Cardiac fibroblast (primary cell): ENCODE results near the gene NEDD4.
A peak's percentile ranks its signal among the peaks of the same experiment; 100 is the strongest.

ENCODE experiments used
- DNase-seq, 2 donors: peaks; one replicate each; pipeline versions ENCODE4 v3.0.0 to v3.0.0-alpha.2; 2010; ENCODE audit warnings: low read depth in 2 of 2
- H3K4me3 ChIP-seq, 2 donors: replicated peaks in 1 of 2; 1 replicate in 1 of 2; 2 replicates in 1 of 2; pipeline ENCODE4 v1.5.1; 2011; ENCODE audit warnings: low read depth in 2 of 2, low read length in 2 of 2, mild to moderate bottlenecking in 2 of 2, moderate library complexity in 1 of 2
- TF ChIP-seq, protein P1 (sequence below): IDR thresholded peaks from one replicate; pipeline ENCODE4 v1.5.1; 2011; ENCODE audit warnings: low read depth, mild to moderate bottlenecking, low read length, inconsistent platforms

The NEDD4 gene

DNA sequence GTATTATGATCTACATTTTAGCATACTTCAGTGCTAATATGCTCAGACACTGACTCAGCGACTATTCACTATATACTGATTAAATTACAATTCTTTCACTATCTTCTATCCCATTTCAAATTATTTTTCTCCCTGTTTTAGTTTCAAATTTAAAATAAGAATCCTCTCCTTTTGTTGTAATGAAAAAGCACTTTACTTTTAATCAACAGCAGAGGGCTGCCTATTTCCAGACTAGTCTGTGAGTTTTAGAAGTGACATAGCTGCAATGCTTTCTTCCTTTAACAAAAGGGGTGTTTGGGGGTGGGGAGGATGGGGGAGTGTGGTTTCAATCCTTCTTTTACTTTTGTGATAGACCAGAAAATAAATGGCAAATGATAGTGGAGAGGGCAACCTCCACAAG is 2.4 kb downstream of the NEDD4 start:
- TF ChIP-seq, protein P1, sequence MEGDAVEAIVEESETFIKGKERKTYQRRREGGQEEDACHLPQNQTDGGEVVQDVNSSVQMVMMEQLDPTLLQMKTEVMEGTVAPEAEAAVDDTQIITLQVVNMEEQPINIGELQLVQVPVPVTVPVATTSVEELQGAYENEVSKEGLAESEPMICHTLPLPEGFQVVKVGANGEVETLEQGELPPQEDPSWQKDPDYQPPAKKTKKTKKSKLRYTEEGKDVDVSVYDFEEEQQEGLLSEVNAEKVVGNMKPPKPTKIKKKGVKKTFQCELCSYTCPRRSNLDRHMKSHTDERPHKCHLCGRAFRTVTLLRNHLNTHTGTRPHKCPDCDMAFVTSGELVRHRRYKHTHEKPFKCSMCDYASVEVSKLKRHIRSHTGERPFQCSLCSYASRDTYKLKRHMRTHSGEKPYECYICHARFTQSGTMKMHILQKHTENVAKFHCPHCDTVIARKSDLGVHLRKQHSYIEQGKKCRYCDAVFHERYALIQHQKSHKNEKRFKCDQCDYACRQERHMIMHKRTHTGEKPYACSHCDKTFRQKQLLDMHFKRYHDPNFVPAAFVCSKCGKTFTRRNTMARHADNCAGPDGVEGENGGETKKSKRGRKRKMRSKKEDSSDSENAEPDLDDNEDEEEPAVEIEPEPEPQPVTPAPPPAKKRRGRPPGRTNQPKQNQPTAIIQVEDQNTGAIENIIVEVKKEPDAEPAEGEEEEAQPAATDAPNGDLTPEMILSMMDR, result no peak
- no peak overlapping the region for H3K4me3 ChIP-seq
- no peak for DNase-seq

DNA sequence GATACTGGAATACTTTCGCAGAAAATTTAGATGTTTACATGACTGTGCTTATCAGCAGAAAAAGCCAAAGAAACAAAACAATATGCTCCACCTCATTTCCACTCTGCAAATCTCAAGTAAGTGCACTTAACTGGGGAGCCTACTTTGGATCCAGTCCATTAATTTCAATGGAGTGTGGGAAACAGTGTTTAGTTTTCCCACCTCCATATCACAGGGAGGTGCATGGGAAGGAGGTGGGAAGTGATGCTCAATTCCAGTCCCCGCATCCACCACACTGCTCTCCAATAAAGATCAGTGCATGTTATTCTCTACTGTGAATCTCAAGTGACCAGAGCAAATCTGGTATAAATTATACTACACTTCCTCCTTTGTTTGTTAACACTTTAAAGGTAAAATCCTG is 2.9 kb downstream of the NEDD4 start:
- DNase-seq, result no peak
- TF ChIP-seq, protein P1, result no peak
- H3K4me3 ChIP-seq, result no peak overlapping the region

DNA sequence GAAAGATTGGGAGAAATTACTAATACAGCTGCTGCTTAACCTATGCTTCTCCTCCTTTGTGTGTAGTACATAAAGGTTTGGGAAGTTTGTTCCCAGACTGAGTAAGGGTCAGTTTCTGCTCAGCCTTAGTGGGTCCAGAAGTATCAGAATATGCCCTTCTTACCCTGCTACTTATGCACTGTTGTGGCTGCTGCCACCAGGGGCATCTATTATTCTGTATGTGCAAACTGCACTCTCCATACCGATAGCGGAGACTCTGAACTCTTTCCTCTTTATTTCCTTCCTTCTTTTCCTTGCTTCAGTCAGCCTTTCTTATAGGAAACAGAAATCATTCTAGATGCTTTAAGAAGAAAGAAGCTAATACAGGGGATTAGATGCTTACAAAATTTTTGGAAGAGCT is 4.0 kb downstream of the NEDD4 start:
- TF ChIP-seq, protein P1, result no peak
- no peak for DNase-seq
- H3K4me3 ChIP-seq, result no peak overlapping the region

DNA sequence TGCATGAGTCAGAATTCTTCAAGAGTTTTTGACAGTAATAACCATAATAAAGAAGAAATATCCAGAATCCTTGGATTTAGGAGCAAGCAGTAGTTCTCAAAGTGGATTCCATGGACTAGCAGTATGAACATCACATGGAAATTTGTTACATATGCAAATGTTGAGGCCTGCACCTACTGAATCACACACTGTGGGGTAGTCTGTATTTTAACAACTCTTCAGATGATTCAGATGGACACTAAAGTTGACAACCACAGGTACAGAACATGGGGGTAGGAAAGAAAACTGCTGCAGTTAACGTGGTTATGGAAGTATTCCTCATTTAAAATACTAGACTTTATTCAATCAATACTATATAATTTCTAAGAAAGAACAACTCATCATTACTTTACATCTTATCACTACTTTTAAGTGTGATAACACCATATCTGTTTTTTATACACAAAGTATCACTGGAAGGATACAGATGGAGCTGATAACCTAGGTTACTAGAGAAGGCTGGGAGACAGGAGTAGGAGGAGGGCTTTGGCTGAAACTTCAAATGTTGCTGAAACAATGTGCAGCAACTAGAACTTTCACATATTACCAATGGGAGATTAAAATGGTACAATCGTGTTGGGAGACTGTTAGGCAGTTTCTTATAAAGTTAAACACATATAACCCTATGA is 11.7 kb downstream of the NEDD4 start:
- no peak overlapping the region for H3K4me3 ChIP-seq
- no peak for DNase-seq
- TF ChIP-seq, protein P1, result no peak

DNA sequence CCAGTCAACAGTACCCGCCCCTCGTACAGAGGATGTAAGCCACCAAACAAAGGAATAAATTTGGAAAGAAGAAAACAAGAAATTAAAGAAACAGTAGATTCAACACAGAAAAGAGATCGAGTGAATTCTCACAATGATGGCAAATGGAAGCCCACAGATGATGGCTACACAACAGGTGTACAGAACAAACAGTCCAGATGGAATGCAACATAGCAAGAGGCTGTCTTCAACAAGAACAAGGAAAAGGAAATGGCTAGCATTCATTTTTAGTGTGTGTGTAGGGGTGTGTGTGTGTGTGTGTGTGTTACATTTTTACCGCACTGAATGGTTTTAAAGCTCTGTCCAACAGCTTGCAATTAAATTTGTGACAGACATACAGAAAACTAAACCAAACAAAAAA is 12.9 kb downstream of the NEDD4 start:
- DNase-seq, result no peak
- TF ChIP-seq, protein P1, result no peak
- no peak overlapping the region for H3K4me3 ChIP-seq

DNA sequence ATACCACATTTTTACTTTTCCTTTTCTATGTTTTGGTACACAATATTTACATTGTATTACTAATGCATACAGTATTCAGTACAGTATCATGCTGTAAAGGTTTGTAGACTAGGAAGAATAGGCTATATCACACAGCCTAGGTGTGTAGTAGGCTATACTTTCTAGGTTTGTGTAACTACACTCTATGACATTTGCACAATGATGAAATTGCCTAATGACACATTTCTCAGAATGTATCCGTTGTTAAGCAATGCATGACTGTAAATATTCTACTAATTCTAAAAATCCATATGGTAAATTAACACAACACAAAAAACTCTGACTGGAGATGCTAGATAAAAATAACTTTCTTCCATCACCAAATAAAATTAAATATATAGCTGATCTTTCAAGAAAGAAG is 16.2 kb downstream of the NEDD4 start:
- DNase-seq, result peak in 1 of 2 donors; percentile 39
- TF ChIP-seq, protein P1, result no peak
- no peak overlapping the region for H3K4me3 ChIP-seq

DNA sequence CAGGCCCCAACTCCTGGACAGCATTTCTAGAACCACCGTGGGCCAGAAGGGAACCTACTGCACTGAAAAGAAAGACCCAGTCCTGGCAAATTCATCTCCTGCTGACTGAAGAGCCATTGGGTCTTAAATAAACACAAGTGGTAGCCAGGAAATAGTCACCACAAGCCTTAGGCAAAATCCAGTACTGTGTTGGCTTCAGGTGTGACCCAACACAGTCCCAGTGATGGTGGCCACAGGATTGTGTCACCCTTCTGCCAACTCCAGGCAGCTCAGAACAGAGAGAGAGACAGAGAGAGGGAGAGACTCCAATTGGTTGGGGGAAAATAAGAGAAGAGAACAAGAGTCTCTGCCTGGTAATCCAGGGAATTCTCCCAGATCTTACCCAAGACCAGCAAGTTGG is 23.1 kb downstream of the NEDD4 start:
- no peak overlapping the region for H3K4me3 ChIP-seq
- TF ChIP-seq, protein P1, result no peak
- DNase-seq, result no peak
